GM12878 (cell line): ENCODE data around the gene CACNG5. TPM values are rescaled to one million over a fixed set of nuclear protein-coding genes. Genes with fewer than 3 reads are reported as not detected.

Source experiments
- BRCA1 ChIP-seq: IDR thresholded peaks from 2 replicates; pipeline ENCODE4 v1.6.1; 2011; ENCODE audit warnings: low read depth, low read length, improper control_type of control experiment
- DPF2 ChIP-seq: fragments of 450-650 bp; IDR thresholded peaks from 2 replicates; pipeline ENCODE4 v1.6.1; 2017; ENCODE audit warnings: mild to moderate bottlenecking
- NBN ChIP-seq: fragments of 450-650 bp; IDR thresholded peaks from 2 replicates; pipeline ENCODE4 v1.6.1; 2016
- POU2F2 ChIP-seq: IDR thresholded peaks from 3 replicates; pipeline ENCODE4 v1.6.1; 2011; ENCODE audit warnings: low read depth, mild to moderate bottlenecking, low read length, borderline replicate concordance
- RAD21 ChIP-seq: IDR thresholded peaks from 2 replicates; pipeline ENCODE4 v1.6.1; 2011; ENCODE audit warnings: mild to moderate bottlenecking, low read depth, low read length, moderate library complexity; ENCODE audit not compliant: insufficient read depth
- SMAD1 ChIP-seq: fragments of 450-650 bp; IDR thresholded peaks from 2 replicates; pipeline ENCODE4 v1.6.1; 2018; ENCODE audit warnings: mild to moderate bottlenecking, low read depth; ENCODE audit not compliant: partially characterized antibody
- ZNF217 ChIP-seq: fragments of 450-650 bp; IDR thresholded peaks from 2 replicates; pipeline ENCODE4 v1.6.1; 2017; ENCODE audit warnings: antibody characterized with exemption, mild to moderate bottlenecking
- ZNF24 ChIP-seq: fragments of 450-650 bp; IDR thresholded peaks from 2 replicates; pipeline ENCODE4 v1.6.1; 2017; ENCODE audit warnings: antibody characterized with exemption, mild to moderate bottlenecking
- polyA plus RNA-seq, 11 experiments: library from polyadenylated mRNA; depleted of rRNA in 4 of 11; unstranded in 6 of 11; stranded (reverse) in 5 of 11; fragments of >200 nt; fragmentation: Nextera tagmentation in 4 of 11; fragmentation: Illumina TruSeq in 1 of 11; extraction: Ambion mirVana in 4 of 11; extraction: Trizol in 1 of 11; gene quantifications; 1 replicate in 1 of 11; 2 replicates in 10 of 11; pipeline versions ENCODE4 v1.2.1 to v1.2.3, GENCODE V29; 2011 to 2016; ENCODE audit warnings: inconsistent platforms in 2 of 11, missing spikeins in 2 of 11, low read depth in 1 of 11
- total RNA-seq, 4 experiments: library from RNA; depleted of rRNA in 3 of 4; stranded (reverse); fragments of >200 nt in 3 of 4; fragmentation: Illumina TruSeq in 1 of 4; extraction: Trizol in 1 of 4; gene quantifications; 2 replicates each; pipeline versions ENCODE4 v1.2.1 to v1.2.3, GENCODE V29; 2013 to 2021
- TF ChIP-seq, protein P1 (sequence below): fragments of 450-650 bp; formaldehyde crosslinking; IDR thresholded peaks from 2 replicates; pipeline ENCODE4 v1.5.0; 2022; ENCODE audit warnings: mild to moderate bottlenecking, missing genetic modification characterization
- TF ChIP-seq, protein P2 (sequence below): fragments of 450-650 bp; IDR thresholded peaks from 2 replicates; pipeline ENCODE4 v1.6.1; 2017; ENCODE audit warnings: mild to moderate bottlenecking, low read depth, inconsistent platforms; ENCODE audit not compliant: poor library complexity, severe bottlenecking
- TF ChIP-seq, protein P3 (sequence below): fragments of 150-350 bp; IDR thresholded peaks from 2 replicates; pipeline ENCODE4 v1.6.1; 2014; ENCODE audit warnings: mild to moderate bottlenecking, low read depth, low read length
- TF ChIP-seq, protein P4 (sequence below): fragments of 450-650 bp; IDR thresholded peaks from 2 replicates; pipeline ENCODE4 v1.6.1; 2014; ENCODE audit warnings: mild to moderate bottlenecking
- TF ChIP-seq, protein P5 (sequence below): IDR thresholded peaks from 2 replicates; pipeline ENCODE4 v1.6.1; 2012; ENCODE audit warnings: low read depth, low read length, improper control_type of control experiment

Gene CACNG5
- total and polyA plus RNA-seq, 10 of the 15 experiments (the other 5 are each of a cell fraction or from before 2014, with no cell fraction given): not detected

GRCh38 chr17:66840061-66840460, 5.1 kb downstream of the CACNG5 start (continued):
- TF ChIP-seq, protein P1, sequence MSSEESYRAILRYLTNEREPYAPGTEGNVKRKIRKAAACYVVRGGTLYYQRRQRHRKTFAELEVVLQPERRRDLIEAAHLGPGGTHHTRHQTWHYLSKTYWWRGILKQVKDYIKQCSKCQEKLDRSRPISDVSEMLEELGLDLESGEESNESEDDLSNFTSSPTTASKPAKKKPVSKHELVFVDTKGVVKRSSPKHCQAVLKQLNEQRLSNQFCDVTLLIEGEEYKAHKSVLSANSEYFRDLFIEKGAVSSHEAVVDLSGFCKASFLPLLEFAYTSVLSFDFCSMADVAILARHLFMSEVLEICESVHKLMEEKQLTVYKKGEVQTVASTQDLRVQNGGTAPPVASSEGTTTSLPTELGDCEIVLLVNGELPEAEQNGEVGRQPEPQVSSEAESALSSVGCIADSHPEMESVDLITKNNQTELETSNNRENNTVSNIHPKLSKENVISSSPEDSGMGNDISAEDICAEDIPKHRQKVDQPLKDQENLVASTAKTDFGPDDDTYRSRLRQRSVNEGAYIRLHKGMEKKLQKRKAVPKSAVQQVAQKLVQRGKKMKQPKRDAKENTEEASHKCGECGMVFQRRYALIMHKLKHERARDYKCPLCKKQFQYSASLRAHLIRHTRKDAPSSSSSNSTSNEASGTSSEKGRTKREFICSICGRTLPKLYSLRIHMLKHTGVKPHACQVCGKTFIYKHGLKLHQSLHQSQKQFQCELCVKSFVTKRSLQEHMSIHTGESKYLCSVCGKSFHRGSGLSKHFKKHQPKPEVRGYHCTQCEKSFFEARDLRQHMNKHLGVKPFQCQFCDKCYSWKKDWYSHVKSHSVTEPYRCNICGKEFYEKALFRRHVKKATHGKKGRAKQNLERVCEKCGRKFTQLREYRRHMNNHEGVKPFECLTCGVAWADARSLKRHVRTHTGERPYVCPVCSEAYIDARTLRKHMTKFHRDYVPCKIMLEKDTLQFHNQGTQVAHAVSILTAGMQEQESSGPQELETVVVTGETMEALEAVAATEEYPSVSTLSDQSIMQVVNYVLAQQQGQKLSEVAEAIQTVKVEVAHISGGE (CRISPR knock-in tag): no peak
- no peak for TF ChIP-seq BRCA1
- TF ChIP-seq RAD21: no peak
- no peak for TF ChIP-seq NBN
- TF ChIP-seq, protein P2, sequence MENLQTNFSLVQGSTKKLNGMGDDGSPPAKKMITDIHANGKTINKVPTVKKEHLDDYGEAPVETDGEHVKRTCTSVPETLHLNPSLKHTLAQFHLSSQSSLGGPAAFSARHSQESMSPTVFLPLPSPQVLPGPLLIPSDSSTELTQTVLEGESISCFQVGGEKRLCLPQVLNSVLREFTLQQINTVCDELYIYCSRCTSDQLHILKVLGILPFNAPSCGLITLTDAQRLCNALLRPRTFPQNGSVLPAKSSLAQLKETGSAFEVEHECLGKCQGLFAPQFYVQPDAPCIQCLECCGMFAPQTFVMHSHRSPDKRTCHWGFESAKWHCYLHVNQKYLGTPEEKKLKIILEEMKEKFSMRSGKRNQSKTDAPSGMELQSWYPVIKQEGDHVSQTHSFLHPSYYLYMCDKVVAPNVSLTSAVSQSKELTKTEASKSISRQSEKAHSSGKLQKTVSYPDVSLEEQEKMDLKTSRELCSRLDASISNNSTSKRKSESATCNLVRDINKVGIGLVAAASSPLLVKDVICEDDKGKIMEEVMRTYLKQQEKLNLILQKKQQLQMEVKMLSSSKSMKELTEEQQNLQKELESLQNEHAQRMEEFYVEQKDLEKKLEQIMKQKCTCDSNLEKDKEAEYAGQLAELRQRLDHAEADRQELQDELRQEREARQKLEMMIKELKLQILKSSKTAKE: no peak
- no peak for TF ChIP-seq ZNF24
- no peak for TF ChIP-seq SMAD1
- no peak for TF ChIP-seq ZNF217
- TF ChIP-seq DPF2: no peak
- TF ChIP-seq, protein P3, sequence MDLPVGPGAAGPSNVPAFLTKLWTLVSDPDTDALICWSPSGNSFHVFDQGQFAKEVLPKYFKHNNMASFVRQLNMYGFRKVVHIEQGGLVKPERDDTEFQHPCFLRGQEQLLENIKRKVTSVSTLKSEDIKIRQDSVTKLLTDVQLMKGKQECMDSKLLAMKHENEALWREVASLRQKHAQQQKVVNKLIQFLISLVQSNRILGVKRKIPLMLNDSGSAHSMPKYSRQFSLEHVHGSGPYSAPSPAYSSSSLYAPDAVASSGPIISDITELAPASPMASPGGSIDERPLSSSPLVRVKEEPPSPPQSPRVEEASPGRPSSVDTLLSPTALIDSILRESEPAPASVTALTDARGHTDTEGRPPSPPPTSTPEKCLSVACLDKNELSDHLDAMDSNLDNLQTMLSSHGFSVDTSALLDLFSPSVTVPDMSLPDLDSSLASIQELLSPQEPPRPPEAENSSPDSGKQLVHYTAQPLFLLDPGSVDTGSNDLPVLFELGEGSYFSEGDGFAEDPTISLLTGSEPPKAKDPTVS: no peak
- TF ChIP-seq POU2F2: no peak
- TF ChIP-seq, protein P4, sequence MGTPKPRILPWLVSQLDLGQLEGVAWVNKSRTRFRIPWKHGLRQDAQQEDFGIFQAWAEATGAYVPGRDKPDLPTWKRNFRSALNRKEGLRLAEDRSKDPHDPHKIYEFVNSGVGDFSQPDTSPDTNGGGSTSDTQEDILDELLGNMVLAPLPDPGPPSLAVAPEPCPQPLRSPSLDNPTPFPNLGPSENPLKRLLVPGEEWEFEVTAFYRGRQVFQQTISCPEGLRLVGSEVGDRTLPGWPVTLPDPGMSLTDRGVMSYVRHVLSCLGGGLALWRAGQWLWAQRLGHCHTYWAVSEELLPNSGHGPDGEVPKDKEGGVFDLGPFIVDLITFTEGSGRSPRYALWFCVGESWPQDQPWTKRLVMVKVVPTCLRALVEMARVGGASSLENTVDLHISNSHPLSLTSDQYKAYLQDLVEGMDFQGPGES: no peak
- TF ChIP-seq, protein P5, sequence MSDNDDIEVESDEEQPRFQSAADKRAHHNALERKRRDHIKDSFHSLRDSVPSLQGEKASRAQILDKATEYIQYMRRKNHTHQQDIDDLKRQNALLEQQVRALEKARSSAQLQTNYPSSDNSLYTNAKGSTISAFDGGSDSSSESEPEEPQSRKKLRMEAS: no peak
